Endodermal cell (in vitro differentiated cells): Measurements from ENCODE around the gene DENND4A. TPM values are rescaled to one million over a fixed set of nuclear protein-coding genes. Genes with fewer than 3 reads are reported as not detected.
A peak's percentile ranks its signal among the peaks of the same experiment; 100 is the strongest.

Experiments used
- DNase-seq: peaks from one replicate; pipeline ENCODE4 v3.0.0-alpha.2; 2017
- H3K27ac ChIP-seq: 2 replicates; pipeline ENCODE4 v1.5.1; 2013; ENCODE audit warnings: mild to moderate bottlenecking, low read depth, low read length, moderate library complexity
- H3K27me3 ChIP-seq: 2 replicates; pipeline ENCODE4 v1.6.1; 2013; ENCODE audit warnings: mild to moderate bottlenecking, low read length, moderate library complexity; ENCODE audit not compliant: insufficient read depth, control insufficient read depth, poor library complexity, severe bottlenecking
- H3K36me3 ChIP-seq: 2 replicates; pipeline ENCODE4 v1.7.0; 2013; ENCODE audit warnings: mild to moderate bottlenecking, low read length, moderate library complexity; ENCODE audit not compliant: control insufficient read depth, insufficient read depth
- H3K4me1 ChIP-seq: one replicate; pipeline ENCODE4 v1.7.0; 2013; ENCODE audit warnings: low read length; ENCODE audit not compliant: control insufficient read depth, insufficient read depth
- H3K4me3 ChIP-seq: 2 replicates; pipeline ENCODE4 v1.5.1; 2013; ENCODE audit warnings: mild to moderate bottlenecking, low read length, moderate library complexity
- H3K9ac ChIP-seq: 2 replicates; pipeline ENCODE4 v1.6.1; 2013; ENCODE audit warnings: mild to moderate bottlenecking, low read length, moderate library complexity; ENCODE audit not compliant: poor library complexity, severe bottlenecking; ENCODE audit errors: extremely low read depth
- H3K9me3 ChIP-seq: 2 replicates; pipeline ENCODE4 v1.6.1; 2013; ENCODE audit warnings: mild to moderate bottlenecking, low read length, moderate library complexity; ENCODE audit not compliant: control insufficient read depth
- H3K27ac Mint-ChIP-seq: 2 replicates; pipeline ENCODE4 v1.8.0; 2020; ENCODE audit warnings: mixed read lengths
- H3K27me3 Mint-ChIP-seq: 2 replicates; pipeline ENCODE4 v1.8.0; 2021; ENCODE audit warnings: mild to moderate bottlenecking, mixed read lengths; ENCODE audit not compliant: insufficient read depth
- H3K36me3 Mint-ChIP-seq: 2 replicates; pipeline ENCODE4 v1.8.0; 2020; ENCODE audit warnings: low read depth, mixed read lengths
- H3K4me1 Mint-ChIP-seq: 2 replicates; pipeline ENCODE4 v1.8.0; 2020; ENCODE audit warnings: mixed read lengths
- H3K4me3 Mint-ChIP-seq: 2 replicates; pipeline ENCODE4 v1.8.0; 2020; ENCODE audit warnings: mild to moderate bottlenecking, moderate library complexity, mixed read lengths
- H3K9me3 Mint-ChIP-seq: 2 replicates; pipeline ENCODE4 v1.8.0; 2020; ENCODE audit warnings: mild to moderate bottlenecking, mixed read lengths
- CTCF ChIP-seq: fragments of 200-600 bp; sonication (generic); conservative IDR thresholded peaks from 2 replicates; pipeline ENCODE4 v1.5.0; 2021; ENCODE audit warnings: antibody characterized with exemption, mild to moderate bottlenecking
- WGBS, 2 experiments: methylation state at CpG; one replicate each; pipeline versions ENCODE4 v1.1.5 to v1.1.7; 2013; ENCODE audit warnings: missing lambda C conversion rate in 2 of 2, mixed read lengths in 1 of 2; ENCODE audit not compliant: insufficient coverage in 1 of 2, insufficient read length in 1 of 2; 5-methylcytosine and 5-hydroxymethylcytosine counted together
- total RNA-seq, 2 donors: library from RNA; stranded (reverse); fragmentation: NEBNext Ultra II Directional in 1 of 2; extraction: Animal tissue kit (Norgen Biotek cat#: 25700) in 1 of 2; gene quantifications; 2 replicates in 1 of 2; 3 replicates in 1 of 2; pipeline ENCODE4 v1.2.1, GENCODE V29; 2021

The DENND4A gene
- total RNA-seq, 2 donors from 2014 or later: 7.3 to 9.8 TPM

- H3K4me3 ChIP-seq: no peak overlapping the region
- peaks cover 2% of the 10 kb centered on the region for H3K36me3 Mint-ChIP-seq
- no peaks in the 10 kb centered on the region for H3K27me3 Mint-ChIP-seq
- no peaks in the 10 kb centered on the region for H3K9me3 ChIP-seq
- peak; percentile 20 for DNase-seq
- H3K9ac ChIP-seq: no peak overlapping the region
- no peak overlapping the region for H3K27ac Mint-ChIP-seq
- no peak overlapping the region for H3K4me3 Mint-ChIP-seq
- TF ChIP-seq CTCF: no peak
- 83 to 90% methylated on average over 3 to 5 of the region's 5 CpGs for WGBS, 2 experiments
- H3K9me3 Mint-ChIP-seq: peaks cover 8% of the 10 kb centered on the region
- peaks cover 24% of the 10 kb centered on the region for H3K4me1 Mint-ChIP-seq
- no peaks in the 10 kb centered on the region for H3K4me1 ChIP-seq
- no peak overlapping the region for H3K27ac ChIP-seq
- H3K27me3 ChIP-seq: no peaks in the 10 kb centered on the region
- no peaks in the 10 kb centered on the region for H3K36me3 ChIP-seq
Observed at GRCh38 chr15:65839354-65839901, 47.3 kb upstream of the DENND4A start.

DNA sequence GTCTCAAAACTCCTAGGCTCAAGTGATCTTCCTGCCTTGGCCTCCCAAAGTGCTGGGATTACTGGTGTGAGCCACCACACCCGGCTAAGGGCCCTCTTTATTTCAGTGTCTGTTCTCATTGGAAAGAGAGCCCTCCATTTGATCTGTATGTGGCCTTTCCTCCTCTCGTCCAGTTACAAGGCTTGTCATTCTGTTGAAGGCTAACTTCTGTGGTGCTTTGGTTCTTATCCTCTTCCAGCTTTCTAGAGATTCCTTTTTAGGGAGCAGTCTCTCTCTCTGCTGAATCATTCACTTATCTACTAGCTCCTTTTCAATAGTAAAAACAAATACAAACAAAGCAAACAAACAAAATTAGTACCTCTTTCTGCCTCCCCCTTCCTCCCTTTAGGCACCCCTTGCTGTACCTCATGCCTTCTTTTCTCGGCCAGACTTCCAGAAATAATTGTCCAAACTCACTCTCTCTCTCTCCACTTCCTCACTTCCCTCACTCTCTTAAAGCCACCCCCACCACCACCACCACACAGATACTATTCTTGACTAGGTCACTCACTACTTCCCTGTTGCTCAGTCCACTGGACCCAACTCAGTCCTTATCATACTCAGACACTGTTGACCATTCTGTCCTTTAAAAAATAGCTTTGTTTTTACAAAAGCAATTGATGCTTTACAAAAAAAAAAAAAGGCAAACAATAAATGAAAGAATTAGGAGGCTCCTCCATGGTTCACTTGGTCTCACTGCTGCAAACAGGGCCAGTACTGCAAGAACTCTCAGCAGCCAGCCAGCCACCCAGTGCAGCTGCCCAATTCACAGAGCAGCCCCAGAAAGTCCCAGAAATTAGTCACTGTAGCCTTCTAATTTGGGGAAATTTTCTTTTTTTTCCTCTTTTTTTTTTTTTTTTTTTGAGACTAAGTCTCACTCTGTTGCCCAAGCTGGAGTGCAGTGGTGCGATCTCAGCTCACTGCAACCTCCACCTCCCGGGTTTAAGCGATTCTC is 45.5 kb upstream of the DENND4A start:
- peaks cover 11% of the 10 kb centered on the region for H3K4me1 ChIP-seq
- Mint-ChIP-seq H3K9me3 (no peaks in the 10 kb centered on the region), H3K4me3 (no peak overlapping the region), H3K27ac (peak overlapping the region; percentile 28), H3K4me1 (peaks cover 38% of the 10 kb centered on the region), H3K27me3 (no peaks in the 10 kb centered on the region), H3K36me3 (no peaks in the 10 kb centered on the region)
- 92 to 93% methylated on average over 3 to 6 of the region's 6 CpGs for WGBS, 2 experiments
- no peak overlapping the region for H3K9ac ChIP-seq
- no peak overlapping the region for H3K27ac ChIP-seq
- H3K36me3 ChIP-seq: no peaks in the 10 kb centered on the region
- DNase-seq: peak; percentile 19
- H3K9me3 ChIP-seq: no peaks in the 10 kb centered on the region
- H3K27me3 ChIP-seq: no peaks in the 10 kb centered on the region
- H3K4me3 ChIP-seq: no peak overlapping the region
- no peak for TF ChIP-seq CTCF

DNA sequence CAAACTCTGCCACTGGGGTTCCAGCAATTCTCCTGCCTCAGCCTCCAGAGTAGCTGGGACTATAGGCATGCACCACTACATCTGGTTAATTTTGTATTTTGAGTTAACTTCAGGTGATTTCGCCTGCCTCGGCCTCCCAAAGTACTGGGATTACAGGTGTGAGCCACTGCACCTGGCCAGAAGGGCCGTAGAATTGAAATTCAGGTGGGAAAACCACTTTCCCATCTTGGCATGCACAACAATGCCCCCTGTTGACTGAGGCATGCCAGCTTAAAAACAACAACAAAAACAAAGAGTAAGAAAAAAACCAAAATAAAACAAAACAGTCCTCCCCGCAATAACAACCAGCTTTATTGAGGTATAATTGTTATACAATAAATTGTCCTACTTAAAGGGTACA is 44.6 kb upstream of the DENND4A start:
- H3K27ac ChIP-seq: no peak overlapping the region
- no peaks in the 10 kb centered on the region for H3K27me3 Mint-ChIP-seq

More for the DNA sequence above, 44.6 kb upstream of the DENND4A start:
- no peak overlapping the region for H3K4me3 Mint-ChIP-seq
- Histone ChIP-seq H3K27me3 (no peaks in the 10 kb centered on the region), H3K4me3 (no peak overlapping the region), H3K9ac (no peak overlapping the region), H3K36me3 (no peaks in the 10 kb centered on the region), H3K9me3 (no peaks in the 10 kb centered on the region), H3K4me1 (peaks cover 11% of the 10 kb centered on the region)
- peak; percentile 74 for TF ChIP-seq CTCF
- 77 to 78% methylated on average over 2 to 3 of the region's 4 CpGs for WGBS, 2 experiments
- DNase-seq: peak; percentile 85
- no peak overlapping the region for H3K27ac Mint-ChIP-seq
- H3K4me1 Mint-ChIP-seq: peaks cover 42% of the 10 kb centered on the region
- H3K36me3 Mint-ChIP-seq: no peaks in the 10 kb centered on the region
- no peaks in the 10 kb centered on the region for H3K9me3 Mint-ChIP-seq
